Omental fat pad (tissue), 4 donors: ENCODE measurements around the gene MET. TPM values are rescaled to one million over a fixed set of nuclear protein-coding genes. Genes with fewer than 3 reads are reported as not detected.
A peak's percentile ranks its signal among the peaks of the same experiment; 100 is the strongest.

Experiments used
- ATAC-seq: fragments of 150-250 bp; one replicate; pipeline ENCODE4 v1.9.1; 2016; ENCODE audit warnings: mild to moderate bottlenecking, moderate library complexity; ENCODE audit not compliant: low FRiP score
- DNase-seq: peaks from one replicate; pipeline ENCODE4 v3.0.0-alpha.2; 2019; ENCODE audit warnings: low spot score
- CTCF ChIP-seq, 3 donors: fragments of 450-650 bp; IDR thresholded peaks; one replicate each; pipeline ENCODE4 v1.5.1; 2016 to 2017; ENCODE audit warnings: antibody characterized with exemption in 3 of 3, mild to moderate bottlenecking in 3 of 3, moderate library complexity in 2 of 3
- total RNA-seq, 4 donors: library from RNA; depleted of rRNA; stranded (reverse); fragments of >200 nt; gene quantifications; one replicate each; pipeline ENCODE4 v1.1.0, GENCODE V29; 2016

The MET gene
- total RNA-seq, 4 donors from 2014 or later, result 24.9 to 92.4 (median 54.4) TPM

GRCh38 chr7:116726713-116727431, 54.9 kb downstream of the MET start:
- ATAC-seq (peak; percentile 60), DNase-seq (no peak)
- TF ChIP-seq CTCF (IDR thresholded peaks at IDR 0.05), result no peak

- TF ChIP-seq CTCF (IDR thresholded peaks at IDR 0.05), result no peak
- peak; percentile 42 for ATAC-seq
- DNase-seq, result no peak
Measured at GRCh38 chr7:116727432-116728009, 55.5 kb downstream of the MET start.

GRCh38 chr7:116728413-116728812, 56.4 kb downstream of the MET start:
- no peak for TF ChIP-seq CTCF (IDR thresholded peaks at IDR 0.05)
- DNase-seq (no peak), ATAC-seq (no peak)

- TF ChIP-seq CTCF (IDR thresholded peaks at IDR 0.05), result no peak
- DNase-seq, result no peak
- ATAC-seq, result no peak
Measured at GRCh38 chr7:116730097-116731022, 58.4 kb downstream of the MET start.

DNA sequence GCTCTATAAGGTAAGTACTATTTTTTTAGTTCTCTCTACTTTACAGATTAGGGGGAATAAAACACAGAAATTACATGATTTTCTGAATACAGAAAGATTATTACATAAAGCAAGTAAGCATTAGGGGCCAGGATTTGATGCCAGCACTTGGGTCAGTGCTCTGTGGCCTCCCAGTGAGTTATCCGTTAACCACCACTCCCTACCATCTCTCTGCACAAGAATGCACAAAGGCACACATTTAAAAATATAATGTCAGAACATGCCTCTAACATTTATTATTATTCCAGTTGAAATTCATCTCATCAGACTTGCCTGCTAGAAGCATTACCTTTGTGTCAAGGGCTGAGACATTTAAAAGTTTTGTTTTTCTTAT, 59.0 kb downstream of the MET start:
- no peak for DNase-seq
- no peak for ATAC-seq
- TF ChIP-seq CTCF (IDR thresholded peaks at IDR 0.05), result no peak

- TF ChIP-seq CTCF (IDR thresholded peaks at IDR 0.05), result no peak
- no peak for ATAC-seq
- no peak for DNase-seq
Measured at GRCh38 chr7:116731445-116732335, 59.7 kb downstream of the MET start.
